Transverse colon (tissue), 4 donors: ENCODE measurements around the gene DISC1.

Source experiments
- EP300 ChIP-seq: sonication (generic); formaldehyde crosslinking; IDR thresholded peaks from one replicate; pipeline ENCODE4 v1.6.1; 2017; ENCODE audit warnings: antibody characterized with exemption, low read depth
- POLR2A ChIP-seq: fragments of 450-650 bp; IDR thresholded peaks from one replicate; pipeline ENCODE4 v1.6.1; 2016; ENCODE audit warnings: antibody characterized with exemption, mild to moderate bottlenecking, moderate library complexity
- POLR2AphosphoS5 ChIP-seq, 3 donors: sonication (generic); formaldehyde crosslinking; IDR thresholded peaks; one replicate each; pipeline ENCODE4 v1.6.1; 2016; ENCODE audit warnings: antibody characterized with exemption in 3 of 3
- TF ChIP-seq, protein P1 (sequence below), 5 experiments: fragments of 200-600 bp in 3 of 5; fragments of 450-650 bp in 2 of 5; sonication (generic) in 3 of 5; IDR thresholded peaks; 1 replicate in 2 of 5; 2 replicates in 3 of 5; pipeline ENCODE4 v1.5.1; 2016 to 2017; ENCODE audit warnings: antibody characterized with exemption in 5 of 5, inconsistent platforms in 3 of 5, mild to moderate bottlenecking in 2 of 5, moderate library complexity in 1 of 5

DNA sequence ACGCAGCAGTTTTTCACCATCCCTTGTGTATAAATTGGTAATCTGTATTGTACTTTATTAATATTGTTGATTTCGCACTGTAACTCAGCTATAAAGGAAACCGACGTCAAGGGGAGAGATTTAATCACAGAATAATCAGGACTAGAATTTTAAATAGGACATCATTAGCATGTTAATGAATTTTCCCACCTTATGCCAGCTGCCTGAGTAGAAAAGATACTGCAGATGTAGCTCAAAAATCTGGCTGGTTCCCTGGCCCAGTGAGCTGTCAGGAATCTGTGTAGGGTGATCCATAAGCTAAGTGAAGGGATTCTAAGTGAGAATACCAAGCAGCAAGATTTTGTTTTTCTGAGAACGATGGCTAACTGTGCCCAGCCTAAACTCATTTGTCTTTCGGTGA is 195.5 kb downstream of the DISC1 start:
- TF ChIP-seq POLR2A (no peak), POLR2AphosphoS5 (IDR thresholded peaks at IDR 0.05) (no peak), EP300 (no peak)
- TF ChIP-seq, protein P1, sequence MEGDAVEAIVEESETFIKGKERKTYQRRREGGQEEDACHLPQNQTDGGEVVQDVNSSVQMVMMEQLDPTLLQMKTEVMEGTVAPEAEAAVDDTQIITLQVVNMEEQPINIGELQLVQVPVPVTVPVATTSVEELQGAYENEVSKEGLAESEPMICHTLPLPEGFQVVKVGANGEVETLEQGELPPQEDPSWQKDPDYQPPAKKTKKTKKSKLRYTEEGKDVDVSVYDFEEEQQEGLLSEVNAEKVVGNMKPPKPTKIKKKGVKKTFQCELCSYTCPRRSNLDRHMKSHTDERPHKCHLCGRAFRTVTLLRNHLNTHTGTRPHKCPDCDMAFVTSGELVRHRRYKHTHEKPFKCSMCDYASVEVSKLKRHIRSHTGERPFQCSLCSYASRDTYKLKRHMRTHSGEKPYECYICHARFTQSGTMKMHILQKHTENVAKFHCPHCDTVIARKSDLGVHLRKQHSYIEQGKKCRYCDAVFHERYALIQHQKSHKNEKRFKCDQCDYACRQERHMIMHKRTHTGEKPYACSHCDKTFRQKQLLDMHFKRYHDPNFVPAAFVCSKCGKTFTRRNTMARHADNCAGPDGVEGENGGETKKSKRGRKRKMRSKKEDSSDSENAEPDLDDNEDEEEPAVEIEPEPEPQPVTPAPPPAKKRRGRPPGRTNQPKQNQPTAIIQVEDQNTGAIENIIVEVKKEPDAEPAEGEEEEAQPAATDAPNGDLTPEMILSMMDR (IDR thresholded peaks at IDR 0.05), result no peak
